Placental pericyte (primary cell): Measurements from ENCODE around the gene LIPC. TPM values are rescaled to one million over a fixed set of nuclear protein-coding genes. Genes with fewer than 3 reads are reported as not detected.

ENCODE experiments used
- small RNA-seq: library from RNA; depleted of rRNA; stranded (forward); fragments of <200 nt; gene quantifications from one replicate; pipeline ENCODE3, GENCODE V24; 2012; ENCODE audit warnings: low replicate concordance
- total RNA-seq: library from RNA; depleted of rRNA; stranded (reverse); fragments of >200 nt; gene quantifications from 2 replicates; pipeline ENCODE4 v1.2.3, GENCODE V29; 2012

The LIPC gene
- 0.29 and 0.88 TPM in 2 replicates for total RNA-seq

GRCh38 chr15:58431221-58432149, at the start of gene LIPC:
Gene LIPC (plus strand): TSS chr15:58431991. CDS start chr15:58432033, 42 bp downstream.

Small RNAs within 50 kb of the gene (small RNA-seq; reads per million reads assigned to genes)
- not detected for gene AC084781.2
